Activated CD4-positive, alpha-beta memory T cell treated with anti-CD3 and anti-CD28 coated beads for 36 hours (primary cell): Measurements from ENCODE around the gene C1GALT1. TPM values are rescaled to one million over a fixed set of nuclear protein-coding genes. Genes with fewer than 3 reads are reported as not detected.

Experiments used
- CTCF ChIA-PET: fragments of 350-600 bp; sonication (Branson Sonifier 250); formaldehyde crosslinking; loops from one replicate; lab custom pipeline; 2021; ENCODE audit warnings: antibody characterized with exemption, inconsistent platforms; lab: Charles Lee
- POLR2A ChIA-PET: fragments of 350-600 bp; sonication (Branson Sonifier 250); formaldehyde crosslinking; loops from one replicate; lab custom pipeline; 2021; ENCODE audit warnings: antibody characterized with exemption; lab: Charles Lee
- DNase-seq: peaks from one replicate; pipeline ENCODE4 v3.0.0-alpha.2; 2020
- H3K27ac Mint-ChIP-seq: one replicate; pipeline ENCODE4 v1.8.0; 2021; ENCODE audit warnings: mixed read lengths
- H3K27me3 Mint-ChIP-seq: one replicate; pipeline ENCODE4 v1.8.0; 2021; ENCODE audit warnings: mixed read lengths
- H3K36me3 Mint-ChIP-seq: one replicate; pipeline ENCODE4 v1.8.0; 2021; ENCODE audit warnings: mixed read lengths
- H3K4me1 Mint-ChIP-seq: one replicate; pipeline ENCODE4 v1.8.0; 2021; ENCODE audit warnings: low read depth, mixed read lengths
- H3K4me3 Mint-ChIP-seq: one replicate; pipeline ENCODE4 v1.8.0; 2021; ENCODE audit warnings: mild to moderate bottlenecking, mixed read lengths
- H3K9me3 Mint-ChIP-seq: one replicate; pipeline ENCODE4 v1.8.0; 2021; ENCODE audit warnings: mixed read lengths
- intact Hi-C: fragments of 100-400 bp; cut with micrococcal nuclease; formaldehyde crosslinking; loops from one replicate; pipeline ENCODE4 v1.15.1; 2023
- total RNA-seq, 2 experiments: library from RNA; stranded (reverse); gene quantifications; one replicate each; pipeline ENCODE4 v1.2.3, GENCODE V29; 2021

The C1GALT1 gene
- total RNA-seq, 2 experiments from 2014 or later = 34.1 to 36.7 TPM

GRCh38 chr7:7203813-7204575 lies 21.6 kb downstream of the C1GALT1 start:
- POLR2A ChIA-PET = interaction anchor here (0.6 kb wide), 1 partner anchor 16 kb away, joined by 3 read pairs; no protein-coding TSS in a partner anchor
- no peaks in the 10 kb centered on the region for H3K27me3 Mint-ChIP-seq
- CTCF ChIA-PET = interaction anchor here (0.7 to 0.9 kb wide), 2 partner anchors 15 to 213 kb away, joined by 3 read pairs; no protein-coding TSS in a partner anchor
- no peak for DNase-seq
- intact Hi-C loops = loop anchor here (1.0 kb wide), 1 partner anchor 20 kb away; no protein-coding TSS in a partner anchor
- H3K9me3 Mint-ChIP-seq = peaks cover 8% of the 10 kb centered on the region
- H3K4me3 Mint-ChIP-seq = no peak overlapping the region
- H3K27ac Mint-ChIP-seq = peak overlapping the region; percentile 36
- peaks cover 10% of the 10 kb centered on the region for H3K36me3 Mint-ChIP-seq
- H3K4me1 Mint-ChIP-seq = peaks cover 72% of the 10 kb centered on the region

GRCh38 chr7:7207876-7208275 lies 25.5 kb downstream of the C1GALT1 start:
- ChIA-PET CTCF (no interaction called here), POLR2A (no interaction called here)
- no peak for DNase-seq
- Mint-ChIP-seq H3K27ac (no peak overlapping the region), H3K4me1 (peaks cover 42% of the 10 kb centered on the region), H3K36me3 (peaks cover 24% of the 10 kb centered on the region), H3K27me3 (no peaks in the 10 kb centered on the region), H3K4me3 (no peak overlapping the region), H3K9me3 (no peaks in the 10 kb centered on the region)
- intact Hi-C loops = no loop called here

- DNase-seq = no peak
- peaks cover 24% of the 10 kb centered on the region for H3K36me3 Mint-ChIP-seq
- no peaks in the 10 kb centered on the region for H3K27me3 Mint-ChIP-seq
- no peaks in the 10 kb centered on the region for H3K9me3 Mint-ChIP-seq
- H3K4me3 Mint-ChIP-seq = no peak overlapping the region
- peaks cover 37% of the 10 kb centered on the region for H3K4me1 Mint-ChIP-seq
- intact Hi-C loops = no loop called here
- ChIA-PET CTCF (no interaction called here), POLR2A (no interaction called here)
- H3K27ac Mint-ChIP-seq = no peak overlapping the region
These were observed 26.2 kb downstream of the C1GALT1 start for GRCh38 chr7:7208520-7208919.

- Mint-ChIP-seq H3K27ac (no peak overlapping the region), H3K27me3 (no peaks in the 10 kb centered on the region), H3K36me3 (peaks cover 28% of the 10 kb centered on the region), H3K4me3 (no peak overlapping the region), H3K4me1 (peaks cover 35% of the 10 kb centered on the region), H3K9me3 (no peaks in the 10 kb centered on the region)
- intact Hi-C loops = no loop called here
- ChIA-PET CTCF (interaction anchor here (0.9 kb wide), 1 partner anchor 9 kb away, joined by 3 read pairs; no protein-coding TSS in a partner anchor), POLR2A (no interaction called here)
- DNase-seq = no peak
These were observed 27.2 kb downstream of the C1GALT1 start for GRCh38 chr7:7209412-7210050.

GRCh38 chr7:7210475-7211237 lies 28.3 kb downstream of the C1GALT1 start:
- Mint-ChIP-seq H3K27ac (no peak overlapping the region), H3K4me1 (peaks cover 28% of the 10 kb centered on the region), H3K4me3 (no peak overlapping the region), H3K27me3 (no peaks in the 10 kb centered on the region), H3K9me3 (no peaks in the 10 kb centered on the region), H3K36me3 (peaks cover 35% of the 10 kb centered on the region)
- intact Hi-C loops = no loop called here
- CTCF ChIA-PET = interaction anchor here (0.9 kb wide), 1 partner anchor 10 kb away, joined by 3 read pairs; no protein-coding TSS in a partner anchor
- POLR2A ChIA-PET = no interaction called here
- DNase-seq = no peak

- no peak overlapping the region for H3K4me3 Mint-ChIP-seq
- no peak overlapping the region for H3K27ac Mint-ChIP-seq
- POLR2A ChIA-PET = no interaction called here
- DNase-seq = no peak
- H3K27me3 Mint-ChIP-seq = no peaks in the 10 kb centered on the region
- H3K36me3 Mint-ChIP-seq = peaks cover 34% of the 10 kb centered on the region
- CTCF ChIA-PET = no interaction called here
- intact Hi-C loops = no loop called here
- H3K4me1 Mint-ChIP-seq = peaks cover 21% of the 10 kb centered on the region
- H3K9me3 Mint-ChIP-seq = no peaks in the 10 kb centered on the region
These were observed 30.3 kb downstream of the C1GALT1 start for GRCh38 chr7:7212612-7213011.

- H3K4me3 Mint-ChIP-seq = no peak overlapping the region
- H3K4me1 Mint-ChIP-seq = peaks cover 26% of the 10 kb centered on the region
- CTCF ChIA-PET = no interaction called here
- peaks cover 37% of the 10 kb centered on the region for H3K36me3 Mint-ChIP-seq
- no peak overlapping the region for H3K27ac Mint-ChIP-seq
- no peak for DNase-seq
- H3K9me3 Mint-ChIP-seq = no peaks in the 10 kb centered on the region
- POLR2A ChIA-PET = no interaction called here
- intact Hi-C loops = no loop called here
- H3K27me3 Mint-ChIP-seq = no peaks in the 10 kb centered on the region
These were observed 32.3 kb downstream of the C1GALT1 start for GRCh38 chr7:7214398-7215347.

- H3K27ac Mint-ChIP-seq = no peak overlapping the region
- no peak for DNase-seq
- peaks cover 34% of the 10 kb centered on the region for H3K36me3 Mint-ChIP-seq
- H3K4me3 Mint-ChIP-seq = no peak overlapping the region
- peaks cover 33% of the 10 kb centered on the region for H3K4me1 Mint-ChIP-seq
- H3K27me3 Mint-ChIP-seq = no peaks in the 10 kb centered on the region
- intact Hi-C loops = no loop called here
- no peaks in the 10 kb centered on the region for H3K9me3 Mint-ChIP-seq
- CTCF ChIA-PET = no interaction called here
- POLR2A ChIA-PET = no interaction called here
These were observed 33.9 kb downstream of the C1GALT1 start for GRCh38 chr7:7216279-7216678.

- ChIA-PET CTCF (no interaction called here), POLR2A (no interaction called here)
- Mint-ChIP-seq H3K4me3 (no peak overlapping the region), H3K27me3 (no peaks in the 10 kb centered on the region), H3K27ac (no peak overlapping the region), H3K9me3 (no peaks in the 10 kb centered on the region), H3K4me1 (peaks cover 41% of the 10 kb centered on the region), H3K36me3 (peaks cover 30% of the 10 kb centered on the region)
- DNase-seq = no peak
- intact Hi-C loops = no loop called here
These were observed 36.9 kb downstream of the C1GALT1 start for GRCh38 chr7:7219216-7219615.

GRCh38 chr7:7220821-7221220 lies 38.5 kb downstream of the C1GALT1 start:
- Mint-ChIP-seq H3K27ac (no peak overlapping the region), H3K27me3 (no peaks in the 10 kb centered on the region), H3K9me3 (no peaks in the 10 kb centered on the region), H3K4me3 (no peak overlapping the region), H3K4me1 (peaks cover 34% of the 10 kb centered on the region), H3K36me3 (peaks cover 22% of the 10 kb centered on the region)
- ChIA-PET POLR2A (no interaction called here), CTCF (no interaction called here)
- intact Hi-C loops = no loop called here
- no peak for DNase-seq

GRCh38 chr7:7221599-7222038 lies 39.3 kb downstream of the C1GALT1 start:
- Mint-ChIP-seq H3K36me3 (peaks cover 24% of the 10 kb centered on the region), H3K27me3 (no peaks in the 10 kb centered on the region), H3K4me3 (no peak overlapping the region), H3K9me3 (no peaks in the 10 kb centered on the region), H3K27ac (peak overlapping the region; percentile 30), H3K4me1 (peaks cover 34% of the 10 kb centered on the region)
- no peak for DNase-seq
- CTCF ChIA-PET = no interaction called here
- POLR2A ChIA-PET = no interaction called here
- intact Hi-C loops = no loop called here
